Endothelial cell of umbilical vein (primary cell): ENCODE measurements around the gene TUSC7. TPM values are rescaled to one million over a fixed set of nuclear protein-coding genes. Genes with fewer than 3 reads are reported as not detected.

Experiments
- BruUV-seq: library from RNA; stranded (reverse); fragments of 400-500 nt; replicated peaks from 2 replicates; lab custom pipeline; 2021; lab: Mats Ljungman, UMichigan
- CTCF ChIA-PET: fragments of 300-600, 350-600 bp; sonication (Branson Sonifier 250); formaldehyde crosslinking; loops from one replicate; lab custom pipeline; 2021; ENCODE audit warnings: antibody characterized with exemption, inconsistent platforms; lab: Charles Lee
- POLR2A ChIA-PET: fragments of 300-600, 350-600 bp; sonication (Branson Sonifier 250); formaldehyde crosslinking; loops from one replicate; lab custom pipeline; 2021; ENCODE audit warnings: antibody characterized with exemption, inconsistent platforms; lab: Charles Lee
- DNase-seq: peaks from one replicate; pipeline ENCODE4 v3.0.0-alpha.2; 2011; ENCODE audit warnings: low read depth, low spot score
- FAIRE-seq: peaks from 2 replicates; lab custom pipeline; 2011; peaks lifted over from hg19 to GRCh38; lab: Jason Lieb, UNC
- H2AFZ ChIP-seq: 2 replicates; pipeline ENCODE4 v1.6.0; 2012; ENCODE audit warnings: low read depth, low read length, control low read depth, inconsistent platforms
- H3K27ac ChIP-seq: 2 replicates; pipeline ENCODE4 v1.5.1; 2011; ENCODE audit warnings: low read depth, mild to moderate bottlenecking, control low read depth, low read length, moderate library complexity; ENCODE audit not compliant: insufficient read depth
- H3K27me3 ChIP-seq, 2 experiments: 2 replicates each; pipeline versions ENCODE4 v1.6.0 to v1.6.1; 2011; ENCODE audit warnings: low read length in 2 of 2, mixed read lengths in 1 of 2; ENCODE audit not compliant: control insufficient read depth in 2 of 2, insufficient read depth in 2 of 2
- H3K36me3 ChIP-seq, 2 experiments: 2 replicates in 1 of 2; 3 replicates in 1 of 2; pipeline ENCODE4 v1.5.1; 2011; ENCODE audit warnings: low read length in 2 of 2, mild to moderate bottlenecking in 1 of 2, moderate library complexity in 1 of 2; ENCODE audit not compliant: control insufficient read depth in 2 of 2, insufficient read depth in 2 of 2; ENCODE audit errors: extremely low read depth in 1 of 2
- H3K4me1 ChIP-seq: 3 replicates; pipeline ENCODE4 v1.5.1; 2011; ENCODE audit warnings: mild to moderate bottlenecking, low read length; ENCODE audit not compliant: control insufficient read depth, insufficient read depth; ENCODE audit errors: extremely low read depth
- H3K4me2 ChIP-seq: 2 replicates; pipeline ENCODE4 v1.6.1; 2011; ENCODE audit warnings: low read length, control low read depth, mixed read lengths; ENCODE audit not compliant: insufficient read depth
- H3K4me3 ChIP-seq, 3 experiments: fragments of 200-600 bp in 1 of 3; sonication (generic), shearing (Covaris generic) in 1 of 3; replicated peaks in 1 of 3; 2 replicates each; pipeline ENCODE4 v1.5.1; 2011 to 2016; ENCODE audit warnings: control low read depth in 3 of 3, low read length in 3 of 3, mild to moderate bottlenecking in 2 of 3, inconsistent platforms in 1 of 3, low read depth in 1 of 3, moderate library complexity in 1 of 3; ENCODE audit not compliant: insufficient read depth in 1 of 3
- H3K79me2 ChIP-seq: 2 replicates; pipeline ENCODE4 v1.6.0; 2012; ENCODE audit warnings: low read length, inconsistent platforms; ENCODE audit not compliant: control insufficient read depth, insufficient read depth
- H3K9ac ChIP-seq: replicated peaks from 2 replicates; pipeline ENCODE3; 2011; ENCODE audit warnings: low read length, control low read depth; ENCODE audit not compliant: insufficient read depth; ENCODE audit errors: extremely low read depth
- H3K9me1 ChIP-seq: replicated peaks from 3 replicates; pipeline ENCODE4 v1.6.0; 2011; ENCODE audit warnings: mild to moderate bottlenecking, low read length; ENCODE audit not compliant: control insufficient read depth, insufficient read depth; ENCODE audit errors: extremely low read depth
- H3K9me3 ChIP-seq: replicated peaks from 2 replicates; pipeline ENCODE4 v1.5.1; 2012; ENCODE audit warnings: low read length, inconsistent platforms; ENCODE audit not compliant: control insufficient read depth, insufficient read depth
- H4K20me1 ChIP-seq: replicated peaks from 2 replicates; pipeline ENCODE3; 2011; ENCODE audit warnings: mild to moderate bottlenecking, low read length; ENCODE audit not compliant: control insufficient read depth, insufficient read depth; ENCODE audit errors: extremely low read depth
- EZH2 ChIP-seq: IDR thresholded peaks from 2 replicates; pipeline ENCODE4 v1.6.1; 2012; ENCODE audit warnings: borderline replicate concordance, low read depth, mild to moderate bottlenecking, moderate library complexity, low read length, inconsistent platforms; ENCODE audit not compliant: severe bottlenecking
- FOS ChIP-seq: IDR thresholded peaks from 2 replicates; pipeline ENCODE4 v1.6.1; 2011; ENCODE audit warnings: mild to moderate bottlenecking, low read length, moderate library complexity, borderline replicate concordance; ENCODE audit not compliant: insufficient read depth
- GATA2 ChIP-seq: IDR thresholded peaks from 2 replicates; pipeline ENCODE4 v1.7.0; 2011; ENCODE audit warnings: low read depth, mild to moderate bottlenecking, moderate library complexity, mixed read lengths, low read length; ENCODE audit not compliant: insufficient read length, insufficient read depth
- JUN ChIP-seq: IDR thresholded peaks from 2 replicates; pipeline ENCODE4 v1.6.1; 2011; ENCODE audit warnings: borderline replicate concordance, low read depth; ENCODE audit not compliant: insufficient read length, insufficient read depth
- MYC ChIP-seq: IDR thresholded peaks from one replicate; pipeline ENCODE4 v1.6.1; 2011; ENCODE audit warnings: mild to moderate bottlenecking, low read depth, low read length
- POLR2A ChIP-seq: IDR thresholded peaks from 2 replicates; pipeline ENCODE4 v1.6.1; 2012; ENCODE audit warnings: low read depth, mild to moderate bottlenecking, control low read depth, low read length
- POLR2AphosphoS5 ChIP-seq: IDR thresholded peaks from 2 replicates; pipeline ENCODE4 v1.6.1; 2012; ENCODE audit warnings: low read depth, mild to moderate bottlenecking, control low read depth, low read length, moderate library complexity; ENCODE audit not compliant: insufficient read depth
- dilution Hi-C: fragments of 300-500 bp; cut with MboI; formaldehyde crosslinking; loops from one replicate; pipeline ENCODE4 v1.15.0; 2019; ENCODE audit warnings: low sequenced_read_pairs; ENCODE audit not compliant: extremely low pct_ligation_motif_present
- intact Hi-C: fragments of 100-400 bp; cut with micrococcal nuclease; formaldehyde crosslinking; loops from one replicate; pipeline ENCODE4 v1.10.0; 2022
- polyA plus RNA-seq, 4 experiments: library from polyadenylated mRNA; depleted of rRNA in 3 of 4; stranded (reverse) in 3 of 4; unstranded in 1 of 4; fragments of >200 nt; gene quantifications; 2 replicates each; pipeline versions ENCODE4 v1.2.1 to v1.2.3, GENCODE V29; 2011 to 2012; ENCODE audit warnings: missing spikeins in 1 of 4
- total RNA-seq: library from RNA; stranded (reverse); gene quantifications from 2 replicates; pipeline ENCODE4 v1.2.3, GENCODE V29; 2021
- TF ChIP-seq, protein P1 (sequence below): IDR thresholded peaks from 2 replicates; pipeline ENCODE4 v1.6.1; 2011; ENCODE audit not compliant: insufficient read depth, insufficient read length
- TF ChIP-seq, protein P2 (sequence below), 2 donors: IDR thresholded peaks; 1 replicate in 1 of 2; 2 replicates in 1 of 2; pipeline ENCODE4 v1.5.1; 2011; ENCODE audit warnings: low read length in 2 of 2, mild to moderate bottlenecking in 2 of 2, moderate library complexity in 2 of 2, control low read depth in 1 of 2, inconsistent platforms in 1 of 2, low read depth in 1 of 2; ENCODE audit not compliant: insufficient read depth in 1 of 2; ENCODE audit errors: extremely low read depth in 1 of 2

Gene TUSC7
- total and polyA plus RNA-seq, 2 donors (not counting 3 experiments of a cell fraction or from before 2014, with no cell fraction given): not detected

DNA sequence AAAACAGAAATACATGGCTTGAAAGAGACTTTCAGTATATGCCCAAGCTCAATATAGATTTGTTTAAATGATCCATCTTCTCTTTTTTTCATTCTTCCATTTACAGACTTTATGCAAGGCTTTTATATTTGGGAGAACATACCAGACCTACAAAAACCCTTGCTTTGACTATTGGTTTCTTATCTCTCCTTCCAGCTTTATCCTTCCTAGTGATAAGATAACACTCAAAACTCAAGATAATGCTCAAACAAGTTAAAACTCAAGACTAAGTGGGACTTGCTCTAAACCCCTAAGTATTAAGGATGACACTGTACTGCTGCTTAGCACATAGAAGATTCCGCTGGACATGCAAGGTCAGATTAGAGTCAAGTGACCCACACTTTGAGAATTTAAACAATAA, 8.0 kb downstream of the TUSC7 start:
- TF ChIP-seq POLR2A (no peak), FOS (no peak), JUN (no peak), EZH2 (no peak), POLR2AphosphoS5 (no peak)
- TF ChIP-seq, protein P1, sequence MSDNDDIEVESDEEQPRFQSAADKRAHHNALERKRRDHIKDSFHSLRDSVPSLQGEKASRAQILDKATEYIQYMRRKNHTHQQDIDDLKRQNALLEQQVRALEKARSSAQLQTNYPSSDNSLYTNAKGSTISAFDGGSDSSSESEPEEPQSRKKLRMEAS: no peak
- dilution Hi-C loops: no loop called here
- FAIRE-seq: no peak
- Histone ChIP-seq H3K36me3 (no peaks in the 10 kb centered on the region), H3K79me2 (no peaks in the 10 kb centered on the region), H3K27me3 (no peaks in the 10 kb centered on the region), H3K4me3 (no peak overlapping the region), H2AFZ (no peak overlapping the region), H3K27ac (no peak overlapping the region), H3K9me3 (no peaks in the 10 kb centered on the region), H3K4me1 (no peaks in the 10 kb centered on the region), H4K20me1 (no peaks in the 10 kb centered on the region), H3K9ac (no peak overlapping the region), H3K9me1 (no peaks in the 10 kb centered on the region), H3K4me2 (no peak overlapping the region)
- BruUV-seq: no TSS peak
- DNase-seq: no peak
- CTCF ChIA-PET: no interaction called here
- POLR2A ChIA-PET: no interaction called here
- intact Hi-C loops: no loop called here

DNA sequence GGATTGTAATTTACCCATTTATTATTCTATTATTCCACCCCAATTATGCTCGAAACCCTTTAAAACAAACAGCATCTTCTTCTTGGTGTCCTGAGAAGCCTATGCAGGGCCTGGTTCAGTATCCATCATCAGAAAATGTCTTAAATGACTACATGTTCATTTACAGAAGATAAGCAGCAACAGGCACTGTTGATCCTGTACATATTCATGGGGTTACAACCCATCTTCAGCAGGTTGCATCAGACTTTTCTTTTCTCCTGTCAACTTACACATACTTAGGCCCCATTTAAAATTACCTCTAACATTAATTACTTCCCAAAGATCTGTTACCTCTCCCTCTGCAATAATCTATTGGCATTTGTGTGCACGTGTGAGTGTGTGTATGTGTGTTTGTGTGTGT, 18.9 kb downstream of the TUSC7 start:
- Histone ChIP-seq H3K9me3 (no peaks in the 10 kb centered on the region), H2AFZ (no peak overlapping the region), H3K36me3 (no peaks in the 10 kb centered on the region), H3K79me2 (no peaks in the 10 kb centered on the region), H4K20me1 (no peaks in the 10 kb centered on the region), H3K27ac (no peak overlapping the region), H3K4me2 (no peak overlapping the region), H3K9me1 (no peaks in the 10 kb centered on the region), H3K9ac (no peak overlapping the region), H3K4me3 (no peak overlapping the region), H3K27me3 (no peaks in the 10 kb centered on the region), H3K4me1 (no peaks in the 10 kb centered on the region)
- intact Hi-C loops (no loop called here), dilution Hi-C loops (no loop called here)
- TF ChIP-seq POLR2AphosphoS5: no peak
- TF ChIP-seq, protein P2, sequence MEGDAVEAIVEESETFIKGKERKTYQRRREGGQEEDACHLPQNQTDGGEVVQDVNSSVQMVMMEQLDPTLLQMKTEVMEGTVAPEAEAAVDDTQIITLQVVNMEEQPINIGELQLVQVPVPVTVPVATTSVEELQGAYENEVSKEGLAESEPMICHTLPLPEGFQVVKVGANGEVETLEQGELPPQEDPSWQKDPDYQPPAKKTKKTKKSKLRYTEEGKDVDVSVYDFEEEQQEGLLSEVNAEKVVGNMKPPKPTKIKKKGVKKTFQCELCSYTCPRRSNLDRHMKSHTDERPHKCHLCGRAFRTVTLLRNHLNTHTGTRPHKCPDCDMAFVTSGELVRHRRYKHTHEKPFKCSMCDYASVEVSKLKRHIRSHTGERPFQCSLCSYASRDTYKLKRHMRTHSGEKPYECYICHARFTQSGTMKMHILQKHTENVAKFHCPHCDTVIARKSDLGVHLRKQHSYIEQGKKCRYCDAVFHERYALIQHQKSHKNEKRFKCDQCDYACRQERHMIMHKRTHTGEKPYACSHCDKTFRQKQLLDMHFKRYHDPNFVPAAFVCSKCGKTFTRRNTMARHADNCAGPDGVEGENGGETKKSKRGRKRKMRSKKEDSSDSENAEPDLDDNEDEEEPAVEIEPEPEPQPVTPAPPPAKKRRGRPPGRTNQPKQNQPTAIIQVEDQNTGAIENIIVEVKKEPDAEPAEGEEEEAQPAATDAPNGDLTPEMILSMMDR (IDR thresholded peaks at IDR 0.05; ENCODE audit: extremely low read depth in 1 of 2, insufficient read depth in 1 of 2, low read depth in 1 of 2, low read length in 2 of 2): no peak
- TF ChIP-seq GATA2: no peak
- no peak for TF ChIP-seq POLR2A
- no peak for TF ChIP-seq JUN
- no peak for TF ChIP-seq MYC
- TF ChIP-seq, protein P1: no peak
- no peak for TF ChIP-seq EZH2
- FAIRE-seq (no peak), DNase-seq (no peak)
- BruUV-seq: no TSS peak
- ChIA-PET CTCF (no interaction called here), POLR2A (no interaction called here)
